Right renal pelvis (tissue), 4 donors: Measurements from ENCODE around the gene SIRT5. TPM values are rescaled to one million over a fixed set of nuclear protein-coding genes. Genes with fewer than 3 reads are reported as not detected.
A peak's percentile ranks its signal among the peaks of the same experiment; 100 is the strongest.

Experiments
- DNase-seq, 4 donors: peaks; one replicate each; pipeline ENCODE4 v3.0.0-alpha.2; 2013; ENCODE audit warnings: low read depth in 4 of 4, low spot score in 3 of 4, missing footprints in 1 of 4
- polyA plus RNA-seq, 4 donors: library from polyadenylated mRNA; unstranded; fragments of 120-200 nt; gene quantifications; one replicate each; pipeline ENCODE4 v1.2.1, GENCODE V29; 2013; ENCODE audit not compliant: insufficient read length in 4 of 4

SIRT5 gene
- polyA plus RNA-seq: 10 to 100 TPM; 19.5 to 28.6 (median 22.0) TPM

DNA sequence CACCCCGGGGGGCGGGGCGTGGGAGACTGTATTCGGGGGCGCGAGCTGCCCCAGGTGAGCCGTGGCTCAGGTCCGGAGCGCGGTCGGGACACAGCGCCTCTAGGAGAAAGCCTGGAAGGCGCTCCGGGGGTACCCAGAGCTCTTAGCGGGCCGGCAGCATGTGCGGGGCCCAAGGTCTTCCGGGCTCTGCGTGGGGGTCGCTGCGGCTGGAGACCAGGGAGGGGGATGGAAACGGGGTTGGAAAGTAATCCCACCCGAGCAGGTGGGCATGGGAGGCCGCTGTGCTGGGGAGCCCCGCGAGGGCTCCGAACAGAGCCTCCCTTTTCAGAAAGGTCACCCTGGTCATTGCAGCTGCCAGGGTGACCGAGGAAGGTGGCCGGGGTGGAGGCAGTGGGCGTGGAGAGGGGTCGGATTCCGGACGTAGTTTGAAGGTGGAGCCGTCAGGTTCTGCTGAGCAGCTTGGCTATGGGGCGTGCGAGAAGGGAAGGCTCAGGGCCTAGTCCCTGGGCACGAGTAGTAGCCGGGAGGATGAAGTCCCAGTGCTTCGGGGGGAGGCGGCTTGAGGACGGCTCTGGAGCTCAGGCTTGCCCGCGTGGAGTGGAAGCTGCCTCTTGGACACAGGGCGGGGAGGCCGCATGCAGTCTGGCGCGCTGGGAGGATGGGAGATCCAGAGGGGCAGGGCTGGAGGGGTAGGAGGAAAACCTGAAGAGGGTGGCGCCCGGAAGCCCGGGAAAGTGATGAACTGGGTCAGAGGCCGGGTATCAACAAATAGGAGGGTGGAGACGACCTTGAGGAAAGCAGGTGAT lies at the start of gene SIRT5:
SIRT5 (plus strand) TSS at position 31 of the 806 bp plus-strand sequence. CDS start 9,510 bp downstream, outside the sequence.
- DNase-seq: peak; percentile 50 to 69 (median 60)

GRCh38 chr6:13524801-13525508 lies 49.4 kb upstream of the SIRT5 start:
- DNase-seq: no peak

DNA sequence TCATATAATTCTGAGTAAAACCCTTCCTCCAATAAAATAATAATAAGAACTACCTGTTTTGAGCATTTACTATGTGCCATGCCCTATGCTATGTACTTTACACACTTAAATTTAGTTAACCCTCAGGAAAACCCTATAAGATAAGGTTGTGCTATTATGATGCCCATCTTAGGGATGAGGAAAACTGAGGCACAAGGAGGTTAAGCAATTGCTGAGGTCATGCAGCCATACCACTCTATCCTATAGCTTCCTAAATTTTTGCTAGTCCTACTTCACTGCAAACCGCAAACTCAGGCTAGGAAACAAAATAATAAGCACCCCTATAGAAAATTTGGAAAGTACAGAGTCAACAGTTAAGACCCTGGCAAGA lies 48.1 kb upstream of the SIRT5 start:
- no peak for DNase-seq

GRCh38 chr6:13526727-13527670 lies 47.4 kb upstream of the SIRT5 start:
- no peak for DNase-seq

DNA sequence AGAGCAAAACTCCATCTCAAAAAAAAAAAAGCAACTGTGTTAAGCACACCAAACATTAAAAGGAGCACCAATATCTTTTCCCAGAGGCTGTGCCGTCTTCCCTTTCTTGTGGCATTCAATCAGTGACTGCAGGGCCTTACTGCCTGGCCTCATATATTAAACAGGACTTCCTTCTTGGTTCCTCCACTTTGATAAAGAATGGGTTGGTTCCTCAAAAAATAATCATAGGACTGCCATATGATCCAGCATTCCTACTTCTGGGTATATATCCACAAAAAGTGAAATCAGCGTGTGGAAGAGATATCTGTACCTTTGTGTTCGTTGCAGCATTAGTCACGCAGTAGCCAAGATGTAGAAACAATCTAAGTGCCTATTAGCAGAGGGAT lies 46.7 kb upstream of the SIRT5 start:
- no peak for DNase-seq

DNA sequence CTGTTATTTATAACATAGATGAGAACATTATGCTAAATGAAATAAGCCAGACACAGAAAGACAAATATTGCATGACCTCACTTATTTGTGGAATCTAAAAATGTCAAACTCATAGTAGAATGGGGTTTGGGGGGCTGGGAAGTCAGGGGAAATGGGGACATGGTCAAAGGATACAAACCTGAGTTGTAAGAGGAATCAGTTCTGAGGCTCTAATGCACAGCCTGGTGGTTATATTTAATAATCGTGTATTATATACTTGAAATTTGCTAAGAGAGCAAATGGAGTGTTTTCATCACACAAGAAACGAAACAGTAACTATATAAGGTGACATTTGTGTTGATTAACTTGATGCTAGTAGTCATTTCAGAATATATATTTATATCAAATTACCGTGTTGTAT lies 46.2 kb upstream of the SIRT5 start:
- DNase-seq: no peak

- DNase-seq: no peak
These were observed 45.5 kb upstream of the SIRT5 start for GRCh38 chr6:13528777-13529343.

DNA sequence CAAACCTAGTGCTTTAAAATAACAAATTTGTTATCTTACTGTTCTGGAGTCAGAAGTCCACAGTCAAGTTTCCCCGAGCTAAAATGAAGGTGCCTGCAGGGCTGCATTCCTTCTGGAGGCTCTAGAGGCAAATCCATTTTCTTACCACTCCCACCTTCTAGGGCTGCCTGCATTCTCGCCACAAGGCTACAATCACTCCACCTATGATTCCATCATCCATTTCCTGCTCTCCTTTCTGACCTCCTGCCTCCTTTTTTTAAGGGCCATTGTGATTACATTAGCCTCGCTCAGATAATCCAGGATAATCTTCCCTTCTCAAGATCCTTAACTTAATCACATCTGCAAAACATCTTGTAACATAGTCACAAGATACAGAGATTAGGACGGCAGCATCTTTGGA lies 42.4 kb upstream of the SIRT5 start:
- DNase-seq: no peak

DNA sequence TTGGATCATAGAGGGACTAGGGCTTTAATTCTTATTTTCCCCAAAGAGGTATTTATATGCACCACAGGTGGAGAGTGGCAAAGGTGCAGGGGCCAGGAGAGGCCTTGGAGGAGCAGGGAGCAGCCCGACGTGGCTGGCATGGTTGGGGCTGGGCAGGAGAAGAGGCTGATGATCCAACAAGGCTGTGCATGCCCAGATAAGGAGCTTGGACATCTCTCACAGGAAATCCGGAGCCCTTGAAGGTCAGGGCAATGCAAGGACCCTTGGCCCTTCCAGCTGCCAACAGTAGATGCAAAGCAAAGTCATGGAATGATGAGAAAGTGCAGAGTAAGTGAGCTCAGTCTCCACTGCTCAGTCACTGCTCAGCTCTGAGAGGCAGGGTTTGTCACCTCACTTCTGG lies 39.9 kb upstream of the SIRT5 start:
- DNase-seq: no peak

DNA sequence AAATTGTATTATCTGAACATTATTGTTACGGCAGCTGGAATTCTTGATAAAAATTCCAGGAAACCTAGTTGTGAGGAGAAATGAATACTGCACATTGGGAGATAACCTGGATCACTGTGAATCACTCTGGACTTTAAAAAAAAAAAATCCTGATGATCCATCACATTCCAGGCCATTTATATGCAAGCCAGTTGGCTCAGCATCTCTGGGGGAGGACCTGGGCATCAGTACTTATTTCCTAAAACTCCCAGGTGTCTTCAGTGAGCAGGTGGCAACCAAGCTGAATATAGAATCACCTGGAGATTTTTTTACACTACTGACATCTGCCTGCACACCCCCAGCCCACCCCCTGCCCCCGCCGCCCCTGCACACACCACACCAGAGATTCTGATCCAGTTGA lies 39.1 kb upstream of the SIRT5 start:
- DNase-seq: no peak

- peak in 1 of 4 donors; percentile 18 for DNase-seq
These were observed 37.4 kb upstream of the SIRT5 start for GRCh38 chr6:13536796-13537526.

- DNase-seq: no peak
These were observed 36.9 kb upstream of the SIRT5 start for GRCh38 chr6:13537527-13537897.

- DNase-seq: peak in 1 of 4 donors; percentile 31
These were observed 36.3 kb upstream of the SIRT5 start for GRCh38 chr6:13538084-13538483.

DNA sequence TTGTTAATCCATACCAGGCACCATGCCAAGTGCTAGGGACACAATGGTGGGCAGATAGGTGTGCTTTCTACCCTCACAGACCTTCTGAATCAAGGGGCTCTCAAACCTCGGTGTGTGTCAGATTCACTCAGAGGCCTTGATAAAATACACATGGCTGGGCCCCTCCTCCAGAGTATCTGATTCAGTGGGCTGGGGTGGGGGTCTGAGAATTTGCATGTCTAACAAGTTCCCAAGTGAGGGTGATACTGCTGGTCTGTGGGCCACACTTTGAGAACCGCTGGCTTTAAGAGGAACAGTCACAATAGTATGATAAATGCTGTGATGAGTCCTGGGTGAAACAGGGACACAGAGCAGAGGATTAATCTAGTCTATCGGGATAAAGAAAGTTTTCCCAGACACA lies 35.8 kb upstream of the SIRT5 start:
- DNase-seq: no peak

DNA sequence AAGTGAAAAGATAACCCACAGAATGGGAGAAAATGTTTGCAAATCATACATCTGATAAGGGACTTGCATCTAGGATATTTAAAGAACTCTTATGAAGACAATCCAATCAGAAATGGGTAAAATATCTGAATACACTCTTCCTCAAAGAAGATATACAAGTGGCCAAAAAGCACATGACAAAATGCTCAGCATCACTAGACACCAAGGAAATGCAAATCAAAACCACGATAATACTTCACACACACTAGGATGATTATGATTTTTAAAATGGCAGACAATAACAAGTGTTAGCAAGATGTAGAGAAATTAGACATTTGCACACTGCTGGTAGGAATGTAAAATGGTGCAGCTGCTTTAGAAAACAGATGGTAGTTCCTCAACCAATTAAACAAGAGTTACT lies 34.8 kb upstream of the SIRT5 start:
- no peak for DNase-seq

DNA sequence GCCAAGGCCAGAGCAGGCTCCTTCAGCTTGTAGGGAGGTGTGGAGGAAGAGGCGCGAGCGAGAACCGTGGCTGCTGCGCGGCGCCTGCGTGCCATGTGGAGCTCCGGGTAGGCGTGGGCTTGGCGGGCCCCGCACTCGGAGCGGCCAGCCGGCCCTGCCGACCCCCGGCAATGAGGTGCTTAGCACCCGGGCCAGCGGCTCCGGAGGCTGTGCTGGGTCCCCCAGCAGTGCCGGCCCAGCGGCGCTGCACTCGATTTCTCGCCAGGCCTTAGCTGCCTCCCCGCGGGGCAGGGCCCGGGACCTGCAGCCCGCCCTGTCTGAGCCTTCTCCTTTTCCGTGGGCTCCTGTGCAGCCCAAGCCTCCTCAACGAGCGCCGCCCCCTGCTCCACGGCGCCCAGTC lies 32.9 kb upstream of the SIRT5 start:
- no peak for DNase-seq

DNA sequence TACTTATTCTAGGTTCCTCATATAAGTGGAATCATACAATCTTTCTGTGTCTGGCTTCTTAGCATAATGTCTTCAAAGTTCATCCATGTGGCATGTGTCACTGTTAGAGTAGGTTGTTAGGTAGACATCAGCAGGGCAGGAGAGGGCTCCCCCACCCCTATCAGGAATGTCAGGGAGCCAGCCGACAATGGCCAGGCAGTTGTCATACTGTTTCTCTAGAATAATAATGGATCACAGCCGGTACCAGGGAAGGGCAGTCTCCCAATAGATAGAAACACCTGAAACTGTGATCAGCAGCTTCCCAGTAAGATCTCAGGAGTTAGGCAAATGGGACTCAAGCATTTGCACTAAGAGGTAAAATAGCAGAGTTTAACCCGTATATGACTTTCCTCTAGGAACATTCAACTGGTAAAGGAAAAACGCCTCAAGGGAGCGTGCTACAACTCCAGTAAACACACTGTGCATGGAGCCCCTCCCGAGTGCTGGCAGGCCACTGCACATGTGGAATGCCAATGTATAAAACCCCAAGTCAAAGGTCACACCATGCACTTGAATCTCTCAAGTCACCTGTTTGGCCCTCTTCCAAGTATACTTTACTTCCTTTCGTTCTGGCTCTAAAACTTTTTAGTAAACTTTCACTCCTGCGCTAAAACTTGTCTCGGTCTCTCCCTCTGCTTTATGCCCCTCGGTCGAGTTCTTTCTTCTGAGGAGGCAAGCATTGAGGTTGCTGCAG lies 29.8 kb upstream of the SIRT5 start:
- no peak for DNase-seq

GRCh38 chr6:13545885-13546284 lies 28.5 kb upstream of the SIRT5 start:
- DNase-seq: no peak

DNA sequence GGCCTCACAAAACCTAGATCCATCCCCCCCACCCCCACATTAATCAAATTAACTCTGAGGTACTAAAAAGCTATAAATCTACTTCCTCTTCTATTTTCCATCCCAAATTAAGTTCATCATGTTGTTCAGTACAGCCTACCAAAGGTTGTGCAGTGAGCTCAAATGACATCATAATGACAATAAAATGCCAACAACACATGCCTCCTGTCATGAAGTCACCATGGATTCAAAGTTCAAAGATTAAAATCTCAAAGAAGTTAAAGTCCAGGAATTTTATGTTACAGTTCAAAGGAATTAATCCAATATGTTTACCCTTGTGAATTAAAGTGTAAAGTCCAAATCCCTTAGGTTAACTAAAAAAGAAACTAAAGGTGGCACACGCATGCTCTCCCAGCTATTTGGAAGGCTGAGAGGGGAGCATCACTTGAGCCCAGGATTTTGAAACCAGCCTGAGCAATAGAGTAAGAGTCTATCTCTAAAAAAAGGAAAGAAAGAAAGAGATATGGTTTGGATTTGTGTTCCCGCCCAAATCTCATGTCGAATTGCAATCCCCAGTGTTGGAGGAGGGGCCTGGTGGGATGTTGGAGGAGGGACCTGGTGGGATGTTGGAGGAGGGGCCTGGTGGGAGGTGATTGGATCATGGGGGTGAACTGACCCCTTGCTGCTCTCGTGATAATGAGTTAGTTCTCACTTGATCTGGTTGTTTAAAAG lies 25.7 kb upstream of the SIRT5 start:
- DNase-seq: no peak
